Testis (tissue), 2 donors: ENCODE results near the gene ACSF2.

Experiments
- POLR2A ChIP-seq: fragments of 450-650 bp; IDR thresholded peaks from one replicate; pipeline ENCODE4 v1.6.1; 2017; ENCODE audit warnings: antibody characterized with exemption, mild to moderate bottlenecking, moderate library complexity
- TF ChIP-seq, protein P1 (sequence below), 3 experiments: fragments of 450-650 bp in 2 of 3; fragments of 200-600 bp in 1 of 3; sonication (generic) in 1 of 3; IDR thresholded peaks; one replicate each; pipeline ENCODE4 v1.5.1; 2016 to 2019; ENCODE audit warnings: antibody characterized with exemption in 3 of 3, mild to moderate bottlenecking in 2 of 3, moderate library complexity in 1 of 3

GRCh38 chr17:50439008-50439407 lies 13.0 kb downstream of the ACSF2 start:
- TF ChIP-seq, protein P1, sequence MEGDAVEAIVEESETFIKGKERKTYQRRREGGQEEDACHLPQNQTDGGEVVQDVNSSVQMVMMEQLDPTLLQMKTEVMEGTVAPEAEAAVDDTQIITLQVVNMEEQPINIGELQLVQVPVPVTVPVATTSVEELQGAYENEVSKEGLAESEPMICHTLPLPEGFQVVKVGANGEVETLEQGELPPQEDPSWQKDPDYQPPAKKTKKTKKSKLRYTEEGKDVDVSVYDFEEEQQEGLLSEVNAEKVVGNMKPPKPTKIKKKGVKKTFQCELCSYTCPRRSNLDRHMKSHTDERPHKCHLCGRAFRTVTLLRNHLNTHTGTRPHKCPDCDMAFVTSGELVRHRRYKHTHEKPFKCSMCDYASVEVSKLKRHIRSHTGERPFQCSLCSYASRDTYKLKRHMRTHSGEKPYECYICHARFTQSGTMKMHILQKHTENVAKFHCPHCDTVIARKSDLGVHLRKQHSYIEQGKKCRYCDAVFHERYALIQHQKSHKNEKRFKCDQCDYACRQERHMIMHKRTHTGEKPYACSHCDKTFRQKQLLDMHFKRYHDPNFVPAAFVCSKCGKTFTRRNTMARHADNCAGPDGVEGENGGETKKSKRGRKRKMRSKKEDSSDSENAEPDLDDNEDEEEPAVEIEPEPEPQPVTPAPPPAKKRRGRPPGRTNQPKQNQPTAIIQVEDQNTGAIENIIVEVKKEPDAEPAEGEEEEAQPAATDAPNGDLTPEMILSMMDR (IDR thresholded peaks at IDR 0.05) = no peak
- no peak for TF ChIP-seq POLR2A
